Activated CD8-positive, alpha-beta T cell treated with anti-CD3 and anti-CD28 coated beads, Interleukin-2, amount 10 ng/mL, durations not matched to agents 7 days and 5 days (primary cell): ENCODE data around the gene NRDC. TPM values are rescaled to one million over a fixed set of nuclear protein-coding genes. Genes with fewer than 3 reads are reported as not detected.

Experiments used
- ATAC-seq: fragments of 150-1000 bp; cut with Tn5 transposase; one replicate; pipeline ENCODE4 v1.10.0; 2021; ENCODE audit warnings: moderate library complexity
- CTCF ChIA-PET: fragments of 350-600 bp; sonication (Branson Sonifier 250); formaldehyde crosslinking; loops from one replicate; lab custom pipeline; 2021; ENCODE audit warnings: antibody characterized with exemption; lab: Charles Lee
- POLR2A ChIA-PET: fragments of 350-600 bp; sonication (Branson Sonifier 250); formaldehyde crosslinking; loops from one replicate; lab custom pipeline; 2021; ENCODE audit warnings: antibody characterized with exemption; lab: Charles Lee
- DNase-seq: peaks from one replicate; pipeline ENCODE4 v3.0.0-alpha.2; 2020
- H3K27ac Mint-ChIP-seq: one replicate; pipeline ENCODE4 v1.8.0; 2021; ENCODE audit warnings: mild to moderate bottlenecking, mixed read lengths
- H3K27me3 Mint-ChIP-seq: one replicate; pipeline ENCODE4 v1.8.0; 2021; ENCODE audit warnings: low read depth, mixed read lengths
- H3K36me3 Mint-ChIP-seq: one replicate; pipeline ENCODE4 v1.8.0; 2021; ENCODE audit warnings: low read depth, mixed read lengths
- H3K4me1 Mint-ChIP-seq: one replicate; pipeline ENCODE4 v1.8.0; 2021; ENCODE audit warnings: low read depth, mixed read lengths
- H3K4me3 Mint-ChIP-seq: one replicate; pipeline ENCODE4 v1.8.0; 2021; ENCODE audit warnings: mild to moderate bottlenecking, mixed read lengths
- H3K9me3 Mint-ChIP-seq: one replicate; pipeline ENCODE4 v1.8.0; 2022; ENCODE audit warnings: mixed read lengths; ENCODE audit not compliant: insufficient read depth
- total RNA-seq, 2 experiments: library from RNA; stranded (reverse); gene quantifications; one replicate each; pipeline ENCODE4 v1.2.3, GENCODE V29; 2021

The NRDC gene, protein sequence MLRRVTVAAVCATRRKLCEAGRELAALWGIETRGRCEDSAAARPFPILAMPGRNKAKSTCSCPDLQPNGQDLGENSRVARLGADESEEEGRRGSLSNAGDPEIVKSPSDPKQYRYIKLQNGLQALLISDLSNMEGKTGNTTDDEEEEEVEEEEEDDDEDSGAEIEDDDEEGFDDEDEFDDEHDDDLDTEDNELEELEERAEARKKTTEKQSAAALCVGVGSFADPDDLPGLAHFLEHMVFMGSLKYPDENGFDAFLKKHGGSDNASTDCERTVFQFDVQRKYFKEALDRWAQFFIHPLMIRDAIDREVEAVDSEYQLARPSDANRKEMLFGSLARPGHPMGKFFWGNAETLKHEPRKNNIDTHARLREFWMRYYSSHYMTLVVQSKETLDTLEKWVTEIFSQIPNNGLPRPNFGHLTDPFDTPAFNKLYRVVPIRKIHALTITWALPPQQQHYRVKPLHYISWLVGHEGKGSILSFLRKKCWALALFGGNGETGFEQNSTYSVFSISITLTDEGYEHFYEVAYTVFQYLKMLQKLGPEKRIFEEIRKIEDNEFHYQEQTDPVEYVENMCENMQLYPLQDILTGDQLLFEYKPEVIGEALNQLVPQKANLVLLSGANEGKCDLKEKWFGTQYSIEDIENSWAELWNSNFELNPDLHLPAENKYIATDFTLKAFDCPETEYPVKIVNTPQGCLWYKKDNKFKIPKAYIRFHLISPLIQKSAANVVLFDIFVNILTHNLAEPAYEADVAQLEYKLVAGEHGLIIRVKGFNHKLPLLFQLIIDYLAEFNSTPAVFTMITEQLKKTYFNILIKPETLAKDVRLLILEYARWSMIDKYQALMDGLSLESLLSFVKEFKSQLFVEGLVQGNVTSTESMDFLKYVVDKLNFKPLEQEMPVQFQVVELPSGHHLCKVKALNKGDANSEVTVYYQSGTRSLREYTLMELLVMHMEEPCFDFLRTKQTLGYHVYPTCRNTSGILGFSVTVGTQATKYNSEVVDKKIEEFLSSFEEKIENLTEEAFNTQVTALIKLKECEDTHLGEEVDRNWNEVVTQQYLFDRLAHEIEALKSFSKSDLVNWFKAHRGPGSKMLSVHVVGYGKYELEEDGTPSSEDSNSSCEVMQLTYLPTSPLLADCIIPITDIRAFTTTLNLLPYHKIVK
- total RNA-seq: 100 to 1,000 TPM; 153 to 157 TPM

DNA sequence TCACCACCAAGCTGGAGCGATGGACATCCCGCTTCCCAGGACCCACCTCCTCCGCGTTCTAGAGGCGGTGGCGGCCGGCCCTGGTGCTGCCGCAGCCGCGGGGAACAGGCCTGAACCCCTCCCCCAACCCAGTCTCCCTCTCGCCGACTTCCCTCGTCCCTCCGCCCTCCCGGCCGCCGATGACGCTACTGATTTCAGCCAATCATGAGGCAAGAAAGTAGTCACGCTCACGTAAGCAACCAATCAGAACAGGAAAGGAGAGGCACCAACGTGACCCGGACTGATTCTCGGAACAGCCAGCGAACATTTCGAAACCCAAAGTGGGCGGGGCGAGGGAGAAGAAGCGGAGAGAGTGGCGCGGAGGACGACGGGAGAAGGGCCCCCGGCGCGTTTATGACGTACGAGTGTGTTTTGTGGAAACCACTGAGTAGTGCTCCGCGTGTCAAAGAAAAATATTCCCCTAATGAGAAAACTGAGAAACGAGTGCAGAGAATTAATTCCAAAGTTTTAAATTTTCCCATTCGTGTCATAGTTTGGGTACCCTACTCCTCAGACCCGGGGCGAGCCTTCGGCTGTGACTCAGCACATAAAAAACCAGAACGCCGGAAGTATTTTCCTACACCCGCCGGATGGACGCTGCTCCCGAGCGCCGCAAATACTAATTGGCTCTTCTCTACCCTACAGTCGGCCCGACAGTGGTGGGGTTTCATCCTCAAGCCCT lies at the start of gene NRDC:
NRDC (minus strand) TSS at position 112 of the 721 bp plus-strand sequence. CDS start 112 bp downstream, outside the sequence.
- CTCF ChIA-PET: interaction anchor here (1.2 to 1.3 kb wide), 2 partner anchors 18 to 62 kb away, joined by 4 to 8 read pairs; no protein-coding TSS in a partner anchor
- Mint-ChIP-seq H3K27ac (no peak within 1 kb of the TSS), H3K9me3 (no peaks in the 10 kb centered on the region), H3K4me3 (no peak within 1 kb of the TSS), H3K36me3 (peaks cover 21% of the 10 kb centered on the region), H3K27me3 (peaks cover 11% of the 10 kb centered on the region), H3K4me1 (peaks cover 34% of the 10 kb centered on the region)
- peak; percentile 95 for ATAC-seq
- POLR2A ChIA-PET: interaction anchor here (0.8 to 1.7 kb wide), 15 partner anchors 9 to 909 kb away, joined by 3 to 6 read pairs (median 4); partner anchors contain the start of genes BTF3L4, KTI12 and TXNDC12
- DNase-seq: peak; percentile 100

DNA sequence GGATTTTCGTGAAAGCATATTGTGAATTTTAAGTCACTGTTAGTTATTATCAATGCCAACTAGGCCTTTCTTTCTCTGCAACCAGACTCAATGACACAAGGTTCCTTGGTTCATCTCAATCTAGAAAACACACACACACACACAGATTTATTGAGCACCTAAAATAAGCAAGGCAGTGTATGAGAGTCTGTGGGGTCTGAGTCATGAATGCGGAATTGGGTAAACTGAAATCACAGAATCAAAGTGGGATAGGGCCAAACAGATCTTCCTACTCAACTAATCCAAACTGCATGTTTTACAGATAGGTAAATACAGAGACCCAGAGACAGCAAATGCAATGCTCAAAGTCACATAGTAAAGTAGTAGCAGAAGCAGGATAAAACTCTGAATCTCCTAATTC lies 48.5 kb upstream of the NRDC start:
- POLR2A ChIA-PET: no interaction called here
- H3K9me3 Mint-ChIP-seq: no peaks in the 10 kb centered on the region
- no peak overlapping the region for H3K4me3 Mint-ChIP-seq
- DNase-seq (no peak), ATAC-seq (no peak)
- H3K27me3 Mint-ChIP-seq: peaks cover 19% of the 10 kb centered on the region
- H3K27ac Mint-ChIP-seq: no peak overlapping the region
- CTCF ChIA-PET: no interaction called here
- H3K36me3 Mint-ChIP-seq: no peaks in the 10 kb centered on the region
- no peaks in the 10 kb centered on the region for H3K4me1 Mint-ChIP-seq

DNA sequence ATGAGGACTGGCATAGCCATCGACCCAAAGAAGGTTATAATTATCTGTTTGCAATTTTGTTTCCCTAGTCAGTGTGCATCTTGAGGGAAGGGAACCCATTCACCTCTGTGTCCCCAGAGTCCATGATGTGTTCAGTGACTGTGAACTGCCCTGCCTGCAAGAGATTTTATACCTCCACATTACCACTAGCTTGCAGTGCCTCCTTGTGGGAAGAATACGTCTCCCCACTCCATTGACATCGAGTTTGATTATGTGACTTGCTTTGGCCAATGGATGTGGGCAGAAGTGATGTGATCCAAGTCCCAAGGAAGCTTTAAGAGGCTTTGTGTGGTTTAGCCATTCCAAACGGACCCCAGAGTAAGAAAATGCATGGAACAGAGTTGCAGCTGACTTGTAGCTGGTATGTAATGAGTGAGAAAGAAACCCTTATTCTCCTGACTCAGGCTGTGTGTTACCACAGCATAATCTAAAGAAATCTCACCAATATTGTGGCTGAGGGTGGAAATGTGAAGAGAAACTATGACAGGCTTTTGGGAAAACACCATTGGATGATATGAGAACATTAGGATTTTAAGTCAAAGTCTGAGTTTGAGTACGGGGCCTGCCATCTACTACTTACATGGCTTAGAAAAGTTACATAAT lies 47.8 kb upstream of the NRDC start:
- no peaks in the 10 kb centered on the region for H3K9me3 Mint-ChIP-seq
- H3K4me3 Mint-ChIP-seq: no peak overlapping the region
- H3K27me3 Mint-ChIP-seq: peaks cover 19% of the 10 kb centered on the region
- ChIA-PET CTCF (interaction anchor here (1.8 kb wide), 1 partner anchor 29 kb away, joined by 9 read pairs; no protein-coding TSS in a partner anchor), POLR2A (no interaction called here)
- DNase-seq (peak; percentile 21), ATAC-seq (no peak)
- H3K4me1 Mint-ChIP-seq: no peaks in the 10 kb centered on the region
- H3K36me3 Mint-ChIP-seq: no peaks in the 10 kb centered on the region
- H3K27ac Mint-ChIP-seq: no peak overlapping the region

DNA sequence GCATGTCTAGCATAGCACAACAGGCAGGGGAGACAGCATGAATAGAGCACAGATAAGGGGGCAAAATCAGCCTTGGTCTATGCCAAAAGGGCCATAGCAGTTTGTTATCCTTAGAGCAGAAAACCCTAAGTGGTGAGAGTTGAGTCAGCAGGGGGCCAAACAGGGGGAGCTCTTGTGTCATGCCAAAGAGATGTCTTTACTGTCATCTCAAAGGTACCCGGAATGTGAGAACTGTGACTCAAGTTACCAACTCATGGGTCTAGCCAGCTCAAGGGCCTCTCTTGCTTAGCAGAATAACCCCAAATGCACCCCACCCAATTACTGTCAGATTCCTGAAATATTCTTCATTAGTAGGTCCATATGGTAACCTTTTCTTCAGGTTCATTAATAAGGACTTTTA lies 45.9 kb upstream of the NRDC start:
- peaks cover 14% of the 10 kb centered on the region for H3K27me3 Mint-ChIP-seq
- ChIA-PET CTCF (interaction anchor here (1.5 to 1.8 kb wide), 2 partner anchors 9 to 28 kb away, joined by 5 to 6 read pairs; no protein-coding TSS in a partner anchor), POLR2A (no interaction called here)
- no peaks in the 10 kb centered on the region for H3K4me1 Mint-ChIP-seq
- ATAC-seq (no peak), DNase-seq (no peak)
- no peak overlapping the region for H3K27ac Mint-ChIP-seq
- no peaks in the 10 kb centered on the region for H3K9me3 Mint-ChIP-seq
- H3K36me3 Mint-ChIP-seq: no peaks in the 10 kb centered on the region
- no peak overlapping the region for H3K4me3 Mint-ChIP-seq

DNA sequence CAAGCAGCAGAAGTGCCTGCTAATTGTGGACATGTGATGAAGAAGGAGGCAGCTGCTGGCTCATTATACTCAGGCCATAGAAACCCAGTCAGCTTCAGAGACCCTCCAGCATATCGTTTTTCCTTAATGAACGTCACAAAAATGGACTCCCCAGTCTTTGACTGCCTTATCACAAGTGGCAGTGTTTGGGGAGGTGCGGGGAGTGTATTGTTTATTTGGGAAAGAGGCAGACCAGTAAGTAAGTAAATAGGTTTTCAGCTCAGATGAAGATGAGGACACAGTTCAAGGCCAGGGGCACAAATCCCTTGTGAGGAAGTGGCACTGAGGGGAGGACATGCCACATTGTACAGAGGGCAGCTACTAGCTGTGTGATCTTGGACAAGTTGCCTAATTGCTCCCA lies 43.5 kb upstream of the NRDC start:
- no peaks in the 10 kb centered on the region for H3K36me3 Mint-ChIP-seq
- ChIA-PET POLR2A (no interaction called here), CTCF (interaction anchor here (0.6 kb wide), 1 partner anchor 24 kb away, joined by 4 read pairs; no protein-coding TSS in a partner anchor)
- no peaks in the 10 kb centered on the region for H3K4me1 Mint-ChIP-seq
- DNase-seq (no peak), ATAC-seq (no peak)
- peaks cover 11% of the 10 kb centered on the region for H3K27me3 Mint-ChIP-seq
- H3K9me3 Mint-ChIP-seq: no peaks in the 10 kb centered on the region
- no peak overlapping the region for H3K27ac Mint-ChIP-seq
- no peak overlapping the region for H3K4me3 Mint-ChIP-seq

DNA sequence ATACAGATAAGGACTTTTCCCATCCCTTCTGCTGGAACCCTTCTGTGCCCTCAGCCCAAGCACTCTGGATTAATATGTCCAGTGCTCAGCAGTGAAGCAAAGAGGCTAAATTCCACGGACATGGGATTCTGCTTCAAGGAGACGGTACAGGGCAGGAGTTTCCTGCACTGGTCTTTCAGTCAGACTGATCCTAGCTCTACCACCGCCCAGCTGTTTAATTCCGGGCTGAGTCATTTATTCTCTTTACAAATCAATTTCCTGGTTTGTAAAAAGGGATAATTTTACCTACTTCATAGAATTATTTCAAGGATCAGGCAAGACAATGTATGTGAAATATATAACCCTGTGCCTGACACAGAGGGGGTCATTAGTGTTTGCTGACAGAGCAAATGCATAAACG lies 41.6 kb upstream of the NRDC start:
- POLR2A ChIA-PET: no interaction called here
- H3K9me3 Mint-ChIP-seq: no peaks in the 10 kb centered on the region
- no peaks in the 10 kb centered on the region for H3K36me3 Mint-ChIP-seq
- H3K4me1 Mint-ChIP-seq: no peaks in the 10 kb centered on the region
- DNase-seq: no peak
- no peak for ATAC-seq
- H3K27me3 Mint-ChIP-seq: peaks cover 13% of the 10 kb centered on the region
- no peak overlapping the region for H3K27ac Mint-ChIP-seq
- CTCF ChIA-PET: interaction anchor here (1.6 kb wide), 1 partner anchor 24 kb away, joined by 4 read pairs; no protein-coding TSS in a partner anchor
- H3K4me3 Mint-ChIP-seq: no peak overlapping the region

DNA sequence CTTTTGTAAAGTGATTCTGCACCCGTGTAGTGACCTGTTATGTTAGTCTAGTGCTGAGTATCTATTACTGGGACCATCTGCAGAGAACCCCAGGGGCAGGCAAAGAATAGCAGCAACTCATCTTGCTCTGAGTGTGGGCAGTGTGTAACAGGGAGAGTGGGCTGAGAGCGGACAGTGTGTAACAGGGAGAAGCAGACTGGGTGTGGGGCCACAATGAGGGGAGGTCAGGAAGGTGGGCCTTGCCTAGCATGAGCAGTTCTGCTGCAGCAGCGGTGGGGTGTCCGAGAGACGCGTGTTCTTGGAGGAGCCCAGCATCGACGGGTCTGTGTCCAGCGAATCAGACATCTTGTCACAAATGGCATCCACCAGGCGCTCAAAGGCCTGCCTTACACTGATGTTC lies 41.2 kb upstream of the NRDC start:
- no peaks in the 10 kb centered on the region for H3K4me1 Mint-ChIP-seq
- DNase-seq (no peak), ATAC-seq (no peak)
- H3K36me3 Mint-ChIP-seq: no peaks in the 10 kb centered on the region
- no peak overlapping the region for H3K27ac Mint-ChIP-seq
- H3K4me3 Mint-ChIP-seq: no peak overlapping the region
- H3K27me3 Mint-ChIP-seq: peaks cover 13% of the 10 kb centered on the region
- ChIA-PET POLR2A (no interaction called here), CTCF (interaction anchor here (1.6 kb wide), 1 partner anchor 23 kb away, joined by 4 read pairs; no protein-coding TSS in a partner anchor)
- no peaks in the 10 kb centered on the region for H3K9me3 Mint-ChIP-seq

DNA sequence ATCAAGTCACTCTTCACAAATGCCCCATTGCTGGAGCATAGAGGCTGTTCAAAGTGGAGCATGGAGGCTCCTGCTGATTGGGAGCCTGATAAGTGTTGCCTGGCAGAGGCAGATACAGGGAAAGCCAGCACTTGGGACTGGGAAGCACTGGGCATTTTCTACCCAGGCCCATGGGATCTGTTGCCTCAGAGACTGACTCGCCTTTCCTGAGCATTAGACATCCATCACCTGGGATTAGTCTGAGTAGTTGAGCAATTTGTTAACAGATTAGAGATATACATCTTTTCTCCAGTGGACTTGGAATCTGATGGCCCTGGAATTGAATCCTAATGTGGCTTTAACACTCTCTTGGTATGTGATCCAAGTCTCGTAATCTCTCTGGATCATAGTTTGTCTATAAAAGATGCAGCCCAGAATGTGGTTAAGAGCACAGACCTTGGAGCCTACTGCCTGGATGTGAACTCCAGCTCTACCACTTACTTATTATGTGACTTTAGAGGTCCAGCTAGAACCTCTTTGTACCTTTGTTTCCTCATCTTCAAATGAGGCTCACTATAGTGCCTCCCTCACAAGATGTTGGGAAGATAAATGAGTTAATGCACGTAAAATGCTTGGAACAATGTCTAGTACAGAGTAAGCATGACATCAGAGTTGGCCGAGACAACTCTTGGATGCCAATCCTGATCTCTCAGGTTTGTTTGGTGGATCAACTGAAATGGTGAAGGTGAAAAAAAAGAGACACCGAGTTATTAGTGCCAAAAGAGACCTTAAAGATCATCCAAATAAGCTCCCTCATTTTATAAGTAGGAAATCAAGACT lies 38.3 kb upstream of the NRDC start:
- DNase-seq (no peak), ATAC-seq (no peak)
- no peaks in the 10 kb centered on the region for H3K4me1 Mint-ChIP-seq
- ChIA-PET POLR2A (interaction anchor here (0.6 kb wide), 1 partner anchor 250 kb away, joined by 5 read pairs; no protein-coding TSS in a partner anchor), CTCF (interaction anchor here (0.9 to 2.0 kb wide), 2 partner anchors 8 to 20 kb away, joined by 4 read pairs; no protein-coding TSS in a partner anchor)
- no peak overlapping the region for H3K27ac Mint-ChIP-seq
- H3K9me3 Mint-ChIP-seq: no peaks in the 10 kb centered on the region
- peaks cover 18% of the 10 kb centered on the region for H3K27me3 Mint-ChIP-seq
- no peak overlapping the region for H3K4me3 Mint-ChIP-seq
- H3K36me3 Mint-ChIP-seq: no peaks in the 10 kb centered on the region

DNA sequence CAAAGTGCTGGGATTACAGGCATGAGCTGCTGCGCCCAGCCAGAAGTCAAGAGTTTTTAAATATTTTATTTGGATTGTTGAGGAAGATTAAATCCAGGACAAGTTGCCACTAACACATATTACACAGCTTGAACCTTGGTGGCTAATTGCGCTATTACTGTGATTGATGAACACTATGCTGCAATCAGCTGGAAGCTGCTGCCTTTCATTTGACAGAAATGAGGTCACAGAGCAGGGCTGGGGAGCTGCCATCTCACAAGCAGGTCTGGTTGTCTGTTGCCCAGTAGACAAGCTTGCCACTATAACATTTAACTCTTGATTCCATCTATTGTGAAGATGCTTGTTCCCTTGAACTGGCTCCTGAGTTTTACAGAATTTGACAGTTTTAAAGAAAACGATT lies 37.4 kb upstream of the NRDC start:
- no peaks in the 10 kb centered on the region for H3K9me3 Mint-ChIP-seq
- H3K36me3 Mint-ChIP-seq: no peaks in the 10 kb centered on the region
- H3K4me1 Mint-ChIP-seq: no peaks in the 10 kb centered on the region
- peaks cover 18% of the 10 kb centered on the region for H3K27me3 Mint-ChIP-seq
- no peak for ATAC-seq
- no peak overlapping the region for H3K27ac Mint-ChIP-seq
- no peak overlapping the region for H3K4me3 Mint-ChIP-seq
- ChIA-PET POLR2A (no interaction called here), CTCF (interaction anchor here (2.0 kb wide), 1 partner anchor 9 kb away, joined by 4 read pairs; no protein-coding TSS in a partner anchor)
- no peak for DNase-seq

DNA sequence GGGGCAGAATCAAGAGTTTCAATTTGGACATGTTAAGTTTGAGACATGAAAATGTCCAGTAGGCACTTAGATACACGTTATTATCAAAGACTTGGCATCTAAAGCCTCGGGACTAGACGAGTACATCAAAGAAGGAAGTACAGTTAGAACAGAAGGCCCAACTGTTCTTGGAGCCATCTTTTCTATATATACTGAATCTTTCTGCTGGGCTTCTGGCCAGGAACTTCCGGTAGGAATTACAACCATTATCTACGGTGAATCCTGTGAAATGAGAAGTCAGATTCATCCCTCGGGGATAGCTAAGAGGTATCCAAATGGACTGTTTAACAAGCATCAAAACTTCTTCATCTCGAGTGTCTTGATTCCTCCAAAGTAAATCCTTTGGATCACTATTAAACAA lies 34.4 kb upstream of the NRDC start:
- CTCF ChIA-PET: interaction anchor here (3.3 kb wide), 1 partner anchor 16 kb away, joined by 13 read pairs; no protein-coding TSS in a partner anchor
- H3K27me3 Mint-ChIP-seq: peaks cover 22% of the 10 kb centered on the region

More for the DNA sequence above, 34.4 kb upstream of the NRDC start:
- Mint-ChIP-seq H3K36me3 (no peaks in the 10 kb centered on the region), H3K4me1 (peaks cover 5% of the 10 kb centered on the region), H3K27ac (no peak overlapping the region), H3K9me3 (no peaks in the 10 kb centered on the region), H3K4me3 (no peak overlapping the region)
- no peak for DNase-seq
- POLR2A ChIA-PET: no interaction called here
- ATAC-seq: no peak
